GM21515 (cell line): ENCODE data around the gene ANKRD42.
A peak's percentile ranks its signal among the peaks of the same experiment; 100 is the strongest.

ENCODE experiments used
- ATAC-seq: cut with Tn5 transposase; IDR thresholded peaks from one replicate; pipeline ENCODE4 v1.9.1; 2021; ENCODE audit not compliant: unreplicated experiment

ANKRD42 gene

GRCh38 chr11:83193315-83194280 lies at the start of gene ANKRD42:
TSS of gene ANKRD42 (plus strand) at chr11:83193712. CDS start at chr11:83194671, 959 bp downstream.
- ATAC-seq, result peak; percentile 93

DNA sequence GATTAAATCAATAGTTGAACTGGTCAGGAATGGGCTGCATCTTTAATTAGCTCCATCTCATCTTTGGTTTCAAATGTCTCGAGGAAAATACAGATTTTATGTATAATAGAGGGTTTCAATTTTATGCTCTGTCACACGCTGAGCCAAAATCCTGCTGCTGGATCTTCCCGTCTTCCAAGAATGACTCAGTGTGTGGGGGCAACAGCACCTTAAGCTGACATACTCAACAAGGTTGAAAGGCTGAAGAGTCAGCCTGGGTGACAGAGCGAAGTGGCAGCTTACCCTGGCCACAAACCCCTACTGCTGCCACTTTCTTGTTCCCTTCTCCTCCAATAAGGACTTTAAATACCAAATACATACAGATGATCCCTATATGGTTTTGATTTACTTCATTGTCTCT lies 45.6 kb upstream of the ANKRD42 start:
- no peak for ATAC-seq

- ATAC-seq, result no peak
Observed at GRCh38 chr11:83150450-83150849, 43.1 kb upstream of the ANKRD42 start.

DNA sequence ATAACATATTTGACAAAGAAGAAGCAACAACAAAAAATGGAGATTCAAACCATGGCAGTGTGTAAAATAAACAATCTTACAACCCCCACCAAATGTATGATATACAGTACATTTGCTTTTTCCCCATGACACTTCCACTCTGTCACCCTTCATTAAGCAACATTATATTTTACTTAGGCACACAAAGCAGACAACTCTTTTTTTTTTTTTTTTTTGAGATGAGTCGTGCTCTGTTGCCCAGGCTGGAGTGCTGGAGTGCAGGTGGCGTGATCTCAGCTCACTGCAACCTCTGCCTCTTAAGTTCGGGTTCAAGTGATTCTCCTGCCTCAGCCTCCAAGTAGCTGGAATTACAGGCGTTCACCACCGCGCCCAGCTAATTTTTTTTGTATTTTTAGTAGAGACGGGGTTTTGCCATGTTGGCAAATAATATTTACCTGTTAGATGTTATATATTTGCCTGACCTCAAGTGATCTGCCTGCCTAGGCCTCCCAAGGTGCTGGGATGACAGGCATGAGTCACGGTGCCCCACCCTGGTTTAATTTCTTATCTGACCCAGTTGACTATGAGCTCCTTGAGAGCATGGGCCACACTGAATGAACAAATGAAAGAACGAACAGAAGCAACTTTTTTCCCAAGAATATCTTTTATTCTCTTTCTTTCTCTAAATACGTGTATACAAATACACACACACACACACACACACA lies 42.1 kb upstream of the ANKRD42 start:
- no peak for ATAC-seq

DNA sequence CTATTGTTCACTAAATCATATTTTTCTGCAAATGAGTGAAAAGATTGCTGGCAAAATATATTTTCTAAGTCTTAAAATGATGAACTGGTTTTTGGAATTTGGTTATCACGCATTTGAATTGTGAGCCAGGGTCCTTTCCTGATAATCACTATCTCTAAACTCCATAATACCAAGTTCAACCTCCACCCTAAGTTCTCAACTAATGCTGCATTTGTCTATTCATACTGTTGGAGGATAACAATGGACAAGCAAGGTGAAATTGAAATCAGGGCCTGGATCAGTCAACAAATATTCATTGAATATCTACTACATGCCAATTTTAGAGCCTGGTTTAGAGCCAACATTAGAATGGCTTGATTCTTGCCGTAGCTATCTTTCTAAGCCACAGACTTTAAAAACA lies 41.2 kb upstream of the ANKRD42 start:
- no peak for ATAC-seq

- ATAC-seq, result no peak
Observed at GRCh38 chr11:83153764-83154163, 39.7 kb upstream of the ANKRD42 start.

GRCh38 chr11:83156144-83156995 lies 37.1 kb upstream of the ANKRD42 start:
- peak; percentile 95 for ATAC-seq

- peak; percentile 5 for ATAC-seq
Observed at GRCh38 chr11:83156996-83157593, 36.4 kb upstream of the ANKRD42 start, which contains the start of gene PCF11. TSS of gene PCF11 (plus strand) at chr11:83157131. CDS start at chr11:83157440, 309 bp downstream.

DNA sequence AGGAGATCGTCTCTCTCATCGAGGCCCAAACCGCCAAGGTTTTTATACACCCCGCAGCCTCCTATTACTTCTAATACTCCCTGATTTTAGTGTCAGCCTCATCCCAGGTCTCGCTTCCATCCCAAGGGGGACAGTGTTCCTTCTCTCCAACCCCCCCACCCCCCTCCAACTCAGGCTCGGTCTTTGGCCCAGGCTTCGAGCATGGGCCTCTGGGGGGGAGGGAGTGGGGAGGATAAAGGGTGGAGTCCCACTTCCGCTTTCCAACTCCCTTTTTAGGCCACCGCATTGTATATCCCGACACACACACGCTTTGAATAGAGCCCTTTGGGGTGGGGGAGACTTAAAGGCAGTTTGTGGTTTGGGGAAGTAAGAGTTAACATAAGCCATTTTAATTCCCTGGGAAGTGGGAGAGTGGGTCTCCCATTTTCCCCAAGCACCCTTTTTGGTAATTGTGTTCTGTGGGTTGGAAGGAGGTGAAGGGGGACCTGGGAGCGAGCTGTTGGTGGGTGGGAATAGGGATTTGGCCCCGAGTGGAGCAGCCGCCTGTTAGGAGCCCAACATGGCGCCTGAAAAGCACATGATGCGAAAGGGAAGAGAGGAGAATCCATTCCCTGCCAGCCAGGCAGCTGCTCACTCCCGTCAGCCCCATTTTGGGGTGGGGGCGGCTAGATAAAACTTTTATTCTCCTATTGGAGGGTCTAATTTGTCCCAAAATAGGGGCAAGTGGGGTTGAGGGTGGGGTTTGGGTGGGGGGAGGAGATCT lies 35.7 kb upstream of the ANKRD42 start:
- no peak for ATAC-seq

DNA sequence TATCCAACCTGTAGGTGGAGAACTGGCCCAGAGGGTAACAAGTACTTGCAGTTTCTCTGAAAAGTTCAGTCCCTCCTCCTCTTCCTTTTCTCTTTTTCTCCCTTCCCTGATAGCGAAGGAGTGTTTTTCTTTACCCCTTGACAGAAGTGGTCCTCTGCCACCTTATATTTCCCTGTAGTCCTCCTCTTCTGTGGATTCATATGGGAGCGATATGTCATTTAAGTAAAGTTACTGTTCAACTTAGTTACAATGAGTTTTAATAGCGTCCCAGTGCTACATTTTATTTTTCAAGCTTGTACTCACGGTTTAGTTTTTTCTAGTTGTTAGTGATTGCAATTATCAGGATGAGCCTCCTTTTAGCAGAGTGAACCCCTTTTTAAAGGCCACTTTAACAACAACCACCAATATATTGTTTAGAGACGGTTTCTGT lies 35.1 kb upstream of the ANKRD42 start:
- ATAC-seq, result no peak

GRCh38 chr11:83158965-83159901 lies 34.3 kb upstream of the ANKRD42 start:
- ATAC-seq, result no peak

DNA sequence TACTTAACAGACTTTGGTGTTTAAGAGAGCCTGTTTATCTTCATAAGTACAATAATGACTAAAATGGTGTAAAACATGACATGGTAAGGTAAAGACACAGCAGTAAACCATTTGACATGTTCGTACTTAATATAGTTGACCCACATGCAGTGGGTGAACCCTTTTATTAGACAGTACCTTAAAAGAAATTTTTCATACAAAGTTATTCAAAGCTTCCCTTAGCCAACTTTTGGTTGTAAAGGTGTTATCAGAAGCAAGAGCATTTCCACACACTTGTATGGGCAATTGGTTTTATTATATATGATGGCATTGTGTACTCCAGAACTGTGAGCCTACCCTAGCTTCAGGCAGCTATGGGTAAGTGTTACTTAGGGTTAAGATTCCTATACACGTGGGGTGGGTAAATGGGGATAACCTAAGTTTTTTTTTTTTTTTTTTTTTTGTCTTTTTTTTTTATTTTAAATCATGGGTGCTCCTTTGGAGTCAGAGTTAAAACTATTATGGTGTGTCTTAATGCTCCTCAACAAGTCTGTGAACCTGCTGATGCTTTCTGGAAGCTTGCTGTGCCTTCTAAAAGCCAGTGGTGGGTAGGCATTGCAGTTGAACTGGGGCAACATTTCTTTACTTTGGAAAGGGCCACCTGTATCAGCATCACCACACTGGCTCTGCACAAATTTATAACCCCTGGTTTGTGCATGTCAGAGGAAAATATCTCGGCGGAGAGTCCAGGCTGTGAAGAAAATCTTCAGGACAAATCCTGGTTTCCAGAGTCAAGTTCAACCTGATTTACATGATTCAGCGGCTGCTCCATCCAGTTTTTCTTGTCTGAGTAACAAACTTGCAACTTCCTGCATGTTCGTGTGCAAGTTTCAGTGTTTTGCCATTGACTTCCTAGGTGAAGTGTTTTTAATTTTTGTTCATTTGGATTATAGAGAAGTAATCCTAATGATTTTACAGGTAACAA lies 33.3 kb upstream of the ANKRD42 start:
- ATAC-seq, result no peak

DNA sequence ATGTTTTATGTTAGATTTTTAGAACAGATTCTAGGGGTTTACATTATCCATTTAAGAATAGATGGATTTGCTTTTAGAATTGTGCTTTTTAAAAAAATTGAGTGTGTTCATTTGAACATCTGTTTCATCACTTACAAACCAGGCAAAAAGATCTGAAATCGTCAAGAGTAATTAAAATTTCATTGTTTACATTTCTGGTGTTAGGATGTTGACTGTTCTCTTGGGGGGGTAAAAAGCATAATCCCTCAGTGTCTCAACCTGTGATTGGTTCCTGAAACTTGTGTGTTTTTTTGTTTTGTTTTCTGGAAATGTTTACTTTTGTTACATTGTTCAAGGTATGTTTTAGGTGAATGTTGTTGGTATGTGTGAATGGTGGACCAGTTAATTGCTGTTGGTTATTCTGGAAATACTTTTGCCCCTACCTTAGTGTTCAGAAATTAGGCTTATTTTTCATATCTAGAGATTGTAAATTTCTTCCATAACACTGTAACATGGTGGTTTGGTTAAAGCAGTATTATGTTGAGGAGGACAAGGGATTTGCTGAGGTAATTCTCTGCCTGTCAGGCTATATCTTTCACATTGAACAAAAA lies 31.8 kb upstream of the ANKRD42 start:
- no peak for ATAC-seq

- ATAC-seq, result peak; percentile 46
Observed at GRCh38 chr11:83162377-83162776, 31.1 kb upstream of the ANKRD42 start.

DNA sequence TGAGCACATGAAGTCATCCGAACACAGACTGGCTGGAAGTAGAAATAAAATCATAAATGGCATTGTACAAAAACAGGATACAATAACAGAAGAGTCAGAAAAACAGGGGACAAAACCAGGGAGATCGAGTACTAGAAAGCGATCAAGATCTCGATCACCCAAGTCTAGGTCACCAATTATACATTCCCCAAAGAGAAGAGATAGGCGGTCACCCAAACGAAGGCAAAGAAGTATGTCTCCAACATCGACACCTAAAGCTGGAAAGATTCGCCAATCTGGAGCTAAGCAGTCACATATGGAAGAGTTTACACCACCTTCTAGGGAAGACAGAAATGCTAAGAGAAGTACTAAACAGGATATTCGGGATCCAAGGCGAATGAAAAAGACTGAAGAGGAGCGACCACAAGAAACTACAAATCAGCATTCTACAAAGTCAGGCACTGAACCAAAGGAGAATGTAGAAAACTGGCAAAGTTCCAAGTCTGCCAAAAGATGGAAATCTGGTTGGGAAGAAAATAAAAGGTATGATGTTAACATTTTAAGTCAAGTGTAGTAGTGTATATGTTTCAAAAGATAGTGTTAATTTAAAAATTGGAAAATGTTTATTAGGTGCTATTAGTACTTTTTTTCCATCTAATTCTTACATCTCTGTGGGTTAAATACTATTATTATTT lies 27.2 kb upstream of the ANKRD42 start:
- ATAC-seq, result no peak

GRCh38 chr11:83168756-83169155 lies 24.8 kb upstream of the ANKRD42 start:
- no peak for ATAC-seq

DNA sequence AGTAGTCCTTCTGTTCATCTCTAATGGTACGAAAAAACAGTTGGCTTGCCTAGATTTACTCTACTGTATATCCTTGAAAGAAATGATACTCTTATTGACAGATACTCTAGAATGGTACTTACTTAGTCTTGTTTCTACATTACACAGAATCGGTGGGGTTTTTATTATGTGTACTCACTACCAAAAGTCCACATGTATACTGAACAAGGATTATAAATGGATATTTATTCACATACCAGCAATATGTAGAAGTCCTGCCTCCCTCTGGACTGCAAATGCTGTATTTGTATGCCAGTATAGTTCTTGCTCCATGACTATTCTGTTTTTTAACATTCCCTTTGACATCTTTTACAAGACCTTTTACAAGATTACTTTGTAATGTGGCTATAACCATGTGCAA lies 22.6 kb upstream of the ANKRD42 start:
- no peak for ATAC-seq
